HFF-Myc (cell line): ENCODE measurements around the gene DGCR8.

ENCODE experiments used
- DNase-seq: peaks from one replicate; pipeline ENCODE4 v3.0.0-alpha.2; 2011; ENCODE audit warnings: low read depth; ENCODE audit errors: extremely low read depth
- H3K4me3 ChIP-seq: replicated peaks from 2 replicates; pipeline ENCODE4 v1.5.1; 2011; ENCODE audit warnings: low read depth, mild to moderate bottlenecking, control low read depth, low read length
- TF ChIP-seq, protein P1 (sequence below): IDR thresholded peaks from 2 replicates; pipeline ENCODE4 v1.5.1; 2012; ENCODE audit warnings: mild to moderate bottlenecking, low read depth, low read length, control low read depth; ENCODE audit errors: missing control alignments

Gene DGCR8

DNA sequence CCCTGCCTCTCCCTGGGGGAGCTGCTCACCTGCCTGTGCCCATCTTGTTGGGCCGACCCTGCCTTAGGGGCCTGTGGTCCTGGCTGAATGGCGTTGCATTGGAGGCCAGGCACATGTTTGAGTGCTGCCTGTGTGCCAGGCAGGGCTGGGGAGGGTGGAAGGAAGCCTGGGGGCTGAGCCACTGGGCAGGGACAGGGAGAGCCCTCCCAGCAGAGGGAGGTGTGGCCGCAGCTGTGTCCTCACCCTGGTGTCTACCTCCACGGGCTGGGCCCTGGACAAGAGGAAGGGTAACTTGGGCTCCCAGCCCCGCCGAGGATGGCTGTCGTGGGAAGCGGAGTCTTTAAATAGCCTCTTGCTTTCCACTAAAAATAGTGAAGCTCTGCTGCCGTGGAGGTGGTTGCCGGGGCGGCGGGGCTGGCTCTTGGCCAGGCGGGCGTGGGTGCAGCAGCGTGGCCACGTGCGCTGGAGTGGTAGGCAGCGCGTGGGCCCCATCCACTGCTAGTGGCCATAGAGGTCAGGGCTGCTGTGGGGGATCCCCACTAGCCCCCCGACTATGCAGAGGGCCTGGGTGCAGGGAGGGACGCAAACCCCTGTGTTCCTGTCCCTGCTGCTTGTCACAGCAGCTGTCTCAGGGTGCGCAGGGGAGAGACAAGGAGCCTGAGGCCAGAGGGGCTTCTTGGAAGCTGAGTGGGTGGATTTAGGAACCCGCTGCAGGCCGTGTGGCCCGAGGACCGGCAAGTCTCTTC lies 57.8 kb downstream of the DGCR8 start:
- no peak overlapping the region for H3K4me3 ChIP-seq
- TF ChIP-seq, protein P1, sequence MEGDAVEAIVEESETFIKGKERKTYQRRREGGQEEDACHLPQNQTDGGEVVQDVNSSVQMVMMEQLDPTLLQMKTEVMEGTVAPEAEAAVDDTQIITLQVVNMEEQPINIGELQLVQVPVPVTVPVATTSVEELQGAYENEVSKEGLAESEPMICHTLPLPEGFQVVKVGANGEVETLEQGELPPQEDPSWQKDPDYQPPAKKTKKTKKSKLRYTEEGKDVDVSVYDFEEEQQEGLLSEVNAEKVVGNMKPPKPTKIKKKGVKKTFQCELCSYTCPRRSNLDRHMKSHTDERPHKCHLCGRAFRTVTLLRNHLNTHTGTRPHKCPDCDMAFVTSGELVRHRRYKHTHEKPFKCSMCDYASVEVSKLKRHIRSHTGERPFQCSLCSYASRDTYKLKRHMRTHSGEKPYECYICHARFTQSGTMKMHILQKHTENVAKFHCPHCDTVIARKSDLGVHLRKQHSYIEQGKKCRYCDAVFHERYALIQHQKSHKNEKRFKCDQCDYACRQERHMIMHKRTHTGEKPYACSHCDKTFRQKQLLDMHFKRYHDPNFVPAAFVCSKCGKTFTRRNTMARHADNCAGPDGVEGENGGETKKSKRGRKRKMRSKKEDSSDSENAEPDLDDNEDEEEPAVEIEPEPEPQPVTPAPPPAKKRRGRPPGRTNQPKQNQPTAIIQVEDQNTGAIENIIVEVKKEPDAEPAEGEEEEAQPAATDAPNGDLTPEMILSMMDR = no peak
- DNase-seq = no peak

DNA sequence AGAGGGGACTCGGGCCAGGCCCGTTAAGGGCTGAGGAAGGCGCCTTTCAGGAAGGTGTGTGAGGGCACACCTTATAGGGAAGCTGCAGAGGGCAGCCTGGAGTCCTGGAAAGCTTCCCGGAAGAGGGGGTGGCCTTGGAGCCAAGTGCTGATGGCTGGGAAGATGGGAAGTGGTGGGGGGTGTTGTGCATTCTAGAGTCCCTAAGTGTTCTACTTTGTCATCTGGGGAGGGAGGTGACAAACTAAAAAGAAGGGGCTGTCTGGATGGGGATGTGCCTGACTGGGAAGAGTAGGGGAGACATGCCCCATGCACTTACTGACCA lies 58.3 kb downstream of the DGCR8 start:
- TF ChIP-seq, protein P1 = no peak
- no peak for DNase-seq

DNA sequence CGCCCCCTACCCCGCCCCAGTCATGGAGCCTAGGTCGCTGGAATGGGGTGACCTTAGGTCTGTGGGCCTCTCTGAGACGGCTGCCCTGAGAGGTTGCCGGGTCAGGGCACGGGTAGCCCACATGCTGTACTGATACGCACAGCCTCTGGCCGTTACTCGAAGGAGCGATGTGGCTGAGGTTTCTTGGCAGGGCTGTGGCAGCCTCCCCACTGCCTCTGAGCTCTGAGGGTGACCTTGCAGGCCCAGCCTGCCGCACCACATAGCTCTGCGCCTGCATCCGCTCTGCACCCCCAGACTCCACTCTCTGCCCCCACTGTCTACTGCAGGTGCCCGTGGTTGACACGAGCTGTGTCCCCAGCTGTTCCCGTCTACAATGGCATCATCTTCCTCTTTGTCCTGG lies 58.8 kb downstream of the DGCR8 start:
- no peak overlapping the region for H3K4me3 ChIP-seq
- TF ChIP-seq, protein P1 = no peak

More for the DNA sequence above, 58.3 kb downstream of the DGCR8 start:
- no peak overlapping the region for H3K4me3 ChIP-seq

DNA sequence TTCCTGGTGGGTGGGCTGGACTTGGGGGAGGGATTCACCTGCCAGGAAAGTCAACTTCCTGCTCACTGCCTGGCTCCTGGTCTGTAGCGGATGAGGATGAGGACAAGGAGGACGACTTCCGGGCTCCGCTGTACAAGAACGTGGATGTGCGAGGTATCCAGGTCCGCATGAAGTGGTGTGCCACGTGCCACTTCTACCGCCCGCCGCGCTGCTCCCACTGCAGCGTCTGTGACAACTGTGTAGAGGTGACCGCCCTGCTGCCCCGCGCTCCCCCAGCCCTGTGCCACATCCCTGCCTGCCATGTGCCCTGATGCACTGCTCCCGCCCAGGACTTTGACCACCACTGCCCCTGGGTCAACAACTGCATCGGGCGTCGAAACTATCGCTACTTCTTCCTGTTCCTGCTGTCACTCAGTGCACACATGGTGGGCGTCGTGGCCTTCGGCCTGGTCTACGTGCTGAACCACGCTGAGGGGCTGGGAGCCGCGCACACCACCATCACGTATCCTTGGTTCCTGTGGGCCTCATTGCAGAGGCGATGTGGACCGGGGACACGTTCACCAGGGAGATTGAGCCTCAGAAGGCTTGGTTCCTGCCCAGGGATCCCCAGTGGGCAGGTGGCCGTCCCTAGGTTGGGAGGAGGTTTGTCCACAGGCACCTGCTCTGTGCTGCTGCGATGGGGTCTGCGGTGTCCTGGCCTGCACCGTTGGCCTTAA lies 59.5 kb downstream of the DGCR8 start:
- DNase-seq = no peak
- TF ChIP-seq, protein P1 = no peak
- no peak overlapping the region for H3K4me3 ChIP-seq

More for the DNA sequence above, 58.8 kb downstream of the DGCR8 start:
- no peak for DNase-seq

DNA sequence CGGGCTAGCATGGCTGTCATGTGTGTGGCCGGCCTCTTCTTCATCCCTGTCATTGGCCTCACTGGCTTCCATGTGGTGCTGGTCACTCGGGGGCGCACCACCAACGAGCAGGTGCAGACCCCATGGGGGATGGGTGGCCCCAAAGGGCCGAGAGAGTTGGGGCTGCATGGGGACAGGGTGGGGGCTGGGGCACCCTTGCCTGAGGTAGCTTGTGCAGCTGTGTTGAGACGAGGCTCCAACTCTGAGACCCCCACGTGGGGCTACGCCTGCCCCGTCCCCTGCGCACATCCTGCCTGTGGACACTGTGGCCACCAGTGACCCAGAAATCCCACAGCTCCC lies 60.0 kb downstream of the DGCR8 start:
- TF ChIP-seq, protein P1 = no peak
- DNase-seq = no peak
- H3K4me3 ChIP-seq = no peak overlapping the region

DNA sequence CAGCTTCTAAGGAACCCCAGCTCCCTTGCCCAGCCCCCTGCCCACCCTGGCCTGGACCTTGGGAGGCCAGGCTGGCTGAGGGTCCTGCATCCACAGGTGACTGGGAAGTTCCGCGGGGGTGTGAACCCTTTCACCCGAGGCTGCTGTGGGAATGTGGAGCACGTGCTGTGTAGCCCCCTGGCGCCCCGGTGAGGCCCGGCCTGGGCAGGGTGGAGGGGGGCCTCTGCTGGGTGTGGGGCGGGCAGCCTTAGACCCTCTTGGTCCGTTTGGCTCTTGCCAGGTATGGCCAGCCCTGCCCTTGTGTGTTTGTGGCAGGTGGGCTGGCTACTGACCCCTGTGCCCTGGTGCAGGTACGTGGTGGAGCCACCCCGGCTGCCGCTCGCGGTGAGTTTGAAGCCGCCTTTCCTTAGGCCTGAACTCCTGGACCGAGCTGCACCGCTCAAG lies 60.5 kb downstream of the DGCR8 start:
- no peak for DNase-seq
- TF ChIP-seq, protein P1 = no peak
- no peak overlapping the region for H3K4me3 ChIP-seq
